Fibroblast of lung (primary cell): Measurements from ENCODE around the gene KEAP1.

Experiments used
- CTCF ChIP-seq, 2 donors: IDR thresholded peaks in 1 of 2; conservative IDR thresholded peaks in 1 of 2; 1 replicate in 1 of 2; 2 replicates in 1 of 2; pipeline ENCODE4 v1.5.1; 2011 to 2012; ENCODE audit warnings: low read length in 2 of 2, control low read depth in 1 of 2, inconsistent platforms in 1 of 2, low read depth in 1 of 2, mild to moderate bottlenecking in 1 of 2
- EZH2 ChIP-seq: IDR thresholded peaks from 2 replicates; pipeline ENCODE4 v1.5.1; 2012; ENCODE audit warnings: low read length, control low read depth, mild to moderate bottlenecking; ENCODE audit errors: missing control alignments

GRCh38 chr19:10543420-10544241 lies 40.5 kb upstream of the KEAP1 start, which contains the start of gene ATG4D:
- no peak for TF ChIP-seq CTCF (conservative IDR thresholded peaks at IDR 0.05 in 1 of 2, IDR thresholded peaks at IDR 0.05 in 1 of 2; ENCODE audit: low read depth in 1 of 2, low read length in 2 of 2)
- no peak for TF ChIP-seq EZH2
